IMR-90 (cell line): Measurements from ENCODE around the gene PYROXD2. TPM values are rescaled to one million over a fixed set of nuclear protein-coding genes. Genes with fewer than 3 reads are reported as not detected.

Experiments used
- ATAC-seq: fragments of 200-7000 bp; cut with Tn5 transposase; 2 replicates; pipeline ENCODE4 v1.9.1; 2020; ENCODE audit warnings: low read depth, mild to moderate bottlenecking, moderate library complexity
- BruUV-seq: library from RNA; stranded (reverse); fragments of 400-500 nt; replicated peaks from 2 replicates; lab custom pipeline; 2021; lab: Mats Ljungman, UMichigan
- CTCF ChIA-PET: fragments of 300-600 bp; formaldehyde crosslinking; extraction: SDS; loops from one replicate; lab custom pipeline; 2021; ENCODE audit warnings: antibody characterized with exemption; lab: Yijun Ruan, JAX
- POLR2A ChIA-PET: fragments of 300-600 bp; sonication (Branson Sonifier 250); formaldehyde crosslinking; loops from one replicate; lab custom pipeline; 2022; ENCODE audit warnings: antibody characterized with exemption; ENCODE audit not compliant: unreplicated experiment; lab: Charles Lee
- DNase-seq: peaks from one replicate; pipeline ENCODE4 v3.0.0; 2013
- H2AFZ ChIP-seq: replicated peaks from 2 replicates; pipeline ENCODE3; 2013; ENCODE audit warnings: low read length, mild to moderate bottlenecking; ENCODE audit not compliant: poor library complexity
- H2AK5ac ChIP-seq: 2 replicates; pipeline ENCODE4 v1.6.1; 2013; ENCODE audit warnings: low read depth, low read length, inconsistent platforms
- H2AK9ac ChIP-seq: replicated peaks from 2 replicates; pipeline ENCODE3; 2013; ENCODE audit warnings: mild to moderate bottlenecking, low read depth, low read length, moderate library complexity; ENCODE audit not compliant: poor library complexity
- H2BK120ac ChIP-seq: 2 replicates; pipeline ENCODE4 v1.6.1; 2013; ENCODE audit warnings: low read depth, low read length, inconsistent platforms
- H2BK15ac ChIP-seq: 3 replicates; pipeline ENCODE4 v1.6.1; 2013; ENCODE audit warnings: low read depth, low read length, inconsistent platforms
- H2BK20ac ChIP-seq: 2 replicates; pipeline ENCODE4 v1.6.1; 2013; ENCODE audit warnings: low read depth, mild to moderate bottlenecking, inconsistent platforms, low read length, moderate library complexity
- H2BK5ac ChIP-seq: 2 replicates; pipeline ENCODE4 v1.6.1; 2013; ENCODE audit warnings: mild to moderate bottlenecking, low read depth, low read length, inconsistent platforms; ENCODE audit not compliant: poor library complexity, severe bottlenecking
- H3K14ac ChIP-seq: replicated peaks from 2 replicates; pipeline ENCODE4 v1.6.1; 2013; ENCODE audit warnings: low read depth, low read length, inconsistent platforms
- H3K18ac ChIP-seq: 2 replicates; pipeline ENCODE4 v1.6.1; 2013; ENCODE audit warnings: low read depth, low read length, control low read depth
- H3K23ac ChIP-seq: 2 replicates; pipeline ENCODE4 v1.6.1; 2013; ENCODE audit warnings: low read depth, low read length, inconsistent platforms
- H3K27ac ChIP-seq: 2 replicates; pipeline ENCODE4 v1.5.1; 2013; ENCODE audit warnings: mild to moderate bottlenecking, control low read depth, low read length; ENCODE audit not compliant: insufficient read depth
- H3K27me3 ChIP-seq: 2 replicates; pipeline ENCODE4 v1.6.1; 2013; ENCODE audit warnings: low read length; ENCODE audit not compliant: control insufficient read depth, insufficient read depth
- H3K36me3 ChIP-seq: 2 replicates; pipeline ENCODE4 v1.6.1; 2013; ENCODE audit warnings: low read length, mixed read lengths; ENCODE audit not compliant: control insufficient read depth, insufficient read depth
- H3K4ac ChIP-seq: 2 replicates; pipeline ENCODE4 v1.6.1; 2013; ENCODE audit warnings: low read depth, low read length, inconsistent platforms
- H3K4me1 ChIP-seq: 2 replicates; pipeline ENCODE4 v1.6.1; 2013; ENCODE audit warnings: low read length, mixed read lengths; ENCODE audit not compliant: control insufficient read depth, insufficient read depth
- H3K4me2 ChIP-seq: 2 replicates; pipeline ENCODE4 v1.6.1; 2013; ENCODE audit warnings: low read depth, mild to moderate bottlenecking, control low read depth, low read length, moderate library complexity
- H3K4me3 ChIP-seq: 2 replicates; pipeline ENCODE4 v1.5.1; 2013; ENCODE audit warnings: low read depth, mild to moderate bottlenecking, control low read depth, low read length, moderate library complexity; ENCODE audit not compliant: insufficient read depth
- H3K56ac ChIP-seq: 2 replicates; pipeline ENCODE4 v1.6.1; 2013; ENCODE audit warnings: low read length, inconsistent platforms; ENCODE audit not compliant: insufficient read depth; ENCODE audit errors: extremely low read depth
- H3K79me1 ChIP-seq, 2 experiments: 2 replicates each; pipeline ENCODE4 v1.6.1; 2013; ENCODE audit warnings: low read length in 2 of 2, inconsistent platforms in 1 of 2, low read depth in 1 of 2
- H3K9ac ChIP-seq: 2 replicates; pipeline ENCODE4 v1.6.1; 2013; ENCODE audit warnings: low read depth, low read length, control low read depth
- H3K9me1 ChIP-seq: 2 replicates; pipeline ENCODE4 v1.6.1; 2013; ENCODE audit warnings: low read length, inconsistent platforms; ENCODE audit not compliant: insufficient read depth
- H3K9me3 ChIP-seq: 2 replicates; pipeline ENCODE4 v1.6.1; 2013; ENCODE audit warnings: low read length; ENCODE audit not compliant: control insufficient read depth, insufficient read depth
- H4K20me1 ChIP-seq: 2 replicates; pipeline ENCODE4 v1.6.1; 2013; ENCODE audit warnings: low read length, inconsistent platforms; ENCODE audit not compliant: insufficient read depth
- H4K5ac ChIP-seq: 2 replicates; pipeline ENCODE4 v1.6.1; 2013; ENCODE audit warnings: mild to moderate bottlenecking, low read depth, low read length, control low read depth
- H4K8ac ChIP-seq, 2 experiments: 2 replicates each; pipeline ENCODE4 v1.6.1; 2013; ENCODE audit warnings: low read depth in 2 of 2, low read length in 2 of 2, control low read depth in 1 of 2, inconsistent platforms in 1 of 2
- H4K91ac ChIP-seq: 2 replicates; pipeline ENCODE4 v1.6.1; 2013; ENCODE audit warnings: low read depth, low read length, inconsistent platforms; ENCODE audit not compliant: insufficient read depth
- FOS ChIP-seq: fragments of 150-350 bp; IDR thresholded peaks from 2 replicates; pipeline ENCODE4 v1.6.1; 2016; ENCODE audit warnings: low read depth, low read length
- NFE2L2 ChIP-seq: fragments of 150-350 bp; IDR thresholded peaks from 2 replicates; pipeline ENCODE4 v1.6.1; 2016; ENCODE audit warnings: low read depth, mild to moderate bottlenecking, low read length
- WGBS, 2 experiments: methylation state at CpG; one replicate each; pipeline versions ENCODE4 v1.1.5 to v1.1.7; 2013; ENCODE audit warnings: missing lambda C conversion rate in 2 of 2; ENCODE audit not compliant: insufficient read length in 1 of 2; ENCODE audit errors: extremely low coverage in 2 of 2; 5-methylcytosine and 5-hydroxymethylcytosine counted together
- dilution Hi-C: fragments of 300-500 bp; cut with HindIII; formaldehyde crosslinking; loops from one replicate; pipeline ENCODE4 v1.14.3; 2018; ENCODE audit warnings: low sequenced_read_pairs; ENCODE audit not compliant: unreplicated experiment
- in situ Hi-C: fragments of 300-500 bp; cut with MboI; formaldehyde crosslinking; loops from 3 replicates; pipeline ENCODE4 v1.14.3; 2019; ENCODE audit warnings: low sequenced_read_pairs, inconsistent platforms, mixed read lengths
- intact Hi-C: fragments of 100-400 bp; cut with micrococcal nuclease; formaldehyde crosslinking; loops from 2 replicates; pipeline ENCODE4 v1.10.0; 2022
- polyA plus RNA-seq, 3 experiments: library from polyadenylated mRNA; depleted of rRNA; stranded (reverse); fragments of >200 nt; gene quantifications; 2 replicates each; pipeline ENCODE4 v1.2.3, GENCODE V29; 2012; ENCODE audit warnings: low replicate concordance in 1 of 3
- total RNA-seq: library from RNA; depleted of rRNA; stranded (reverse); fragments of >200 nt; gene quantifications from 2 replicates; pipeline ENCODE4 v1.2.3, GENCODE V29; 2012

PYROXD2 gene
- total and polyA plus RNA-seq, 2 of the 4 experiments (the other 2 are of a cell fraction) = 6.5 to 16.3 TPM

GRCh38 chr10:98422182-98422581 is 7.2 kb upstream of the PYROXD2 start:
- TF ChIP-seq NFE2L2 = no peak
- TF ChIP-seq FOS = no peak
- DNase-seq (no peak), ATAC-seq (no peak)
- WGBS, 2 experiments = 83% methylated on average over 2 of the region's 10 CpGs; no CpG with 5 or more reads in 1 of the 2 experiments
- Histone ChIP-seq H2BK5ac (no peak overlapping the region), H2BK20ac (no peak overlapping the region), H2AK5ac (no peak overlapping the region), H3K14ac (no peak overlapping the region), H3K4me1 (no peaks in the 10 kb centered on the region), H4K8ac (no peak overlapping the region), H3K9me1 (no peaks in the 10 kb centered on the region), H3K79me1 (no peaks in the 10 kb centered on the region), H4K20me1 (no peaks in the 10 kb centered on the region), H3K4me3 (no peak overlapping the region), H3K9me3 (no peaks in the 10 kb centered on the region), H3K18ac (no peak overlapping the region), H3K27me3 (no peaks in the 10 kb centered on the region), H3K27ac (no peak overlapping the region), H4K91ac (no peak overlapping the region), H3K36me3 (peaks cover 37% of the 10 kb centered on the region), H2AK9ac (no peak overlapping the region), H3K4ac (no peak overlapping the region), H2BK15ac (no peak overlapping the region), H3K23ac (no peak overlapping the region), H2BK120ac (no peak overlapping the region), H2AFZ (no peak overlapping the region), H3K4me2 (no peak overlapping the region), H3K9ac (no peak overlapping the region), H3K56ac (no peak overlapping the region), H4K5ac (no peak overlapping the region)
- in situ Hi-C loops (no loop called here), intact Hi-C loops (no loop called here), dilution Hi-C loops (no loop called here)
- ChIA-PET POLR2A (no interaction called here), CTCF (interaction anchor here (0.6 to 0.7 kb wide), 2 partner anchors 10 to 1292 kb away, joined by 3 to 9 read pairs; no protein-coding TSS in a partner anchor)
- no TSS peak for BruUV-seq
